Lower leg skin (tissue), 3 donors: Measurements from ENCODE around the gene SBNO2.

Source experiments
- POLR2A ChIP-seq, 2 donors: fragments of 450-650 bp; IDR thresholded peaks; one replicate each; pipeline ENCODE4 v1.6.1; 2016 to 2017; ENCODE audit warnings: antibody characterized with exemption in 2 of 2, mild to moderate bottlenecking in 1 of 2, moderate library complexity in 1 of 2
- TF ChIP-seq, protein P1 (sequence below), 3 donors: fragments of 450-650 bp; IDR thresholded peaks; one replicate each; pipeline ENCODE4 v1.5.1; 2016; ENCODE audit warnings: antibody characterized with exemption in 3 of 3, mild to moderate bottlenecking in 3 of 3, moderate library complexity in 2 of 3

DNA sequence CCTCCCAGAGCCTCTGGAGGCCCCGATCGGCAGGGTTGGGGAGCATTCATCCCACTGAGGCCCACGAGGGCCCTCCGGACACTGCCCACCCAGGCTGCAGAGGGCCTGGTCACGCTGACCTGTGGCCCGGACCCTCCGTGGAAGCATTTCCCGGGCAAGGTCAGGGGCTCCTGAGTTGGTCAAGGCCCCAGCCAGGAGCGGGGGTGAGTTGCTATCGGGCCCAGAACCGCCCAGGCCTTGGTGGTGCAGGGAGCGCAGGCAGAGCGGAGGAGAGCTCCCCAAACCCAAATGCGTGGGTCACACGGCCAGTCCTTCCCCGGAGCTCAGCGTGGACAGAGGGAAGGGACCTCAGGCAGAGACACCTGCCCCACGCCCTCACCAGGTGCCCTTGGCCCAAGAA is 44.5 kb downstream of the SBNO2 start:
- TF ChIP-seq, protein P1, sequence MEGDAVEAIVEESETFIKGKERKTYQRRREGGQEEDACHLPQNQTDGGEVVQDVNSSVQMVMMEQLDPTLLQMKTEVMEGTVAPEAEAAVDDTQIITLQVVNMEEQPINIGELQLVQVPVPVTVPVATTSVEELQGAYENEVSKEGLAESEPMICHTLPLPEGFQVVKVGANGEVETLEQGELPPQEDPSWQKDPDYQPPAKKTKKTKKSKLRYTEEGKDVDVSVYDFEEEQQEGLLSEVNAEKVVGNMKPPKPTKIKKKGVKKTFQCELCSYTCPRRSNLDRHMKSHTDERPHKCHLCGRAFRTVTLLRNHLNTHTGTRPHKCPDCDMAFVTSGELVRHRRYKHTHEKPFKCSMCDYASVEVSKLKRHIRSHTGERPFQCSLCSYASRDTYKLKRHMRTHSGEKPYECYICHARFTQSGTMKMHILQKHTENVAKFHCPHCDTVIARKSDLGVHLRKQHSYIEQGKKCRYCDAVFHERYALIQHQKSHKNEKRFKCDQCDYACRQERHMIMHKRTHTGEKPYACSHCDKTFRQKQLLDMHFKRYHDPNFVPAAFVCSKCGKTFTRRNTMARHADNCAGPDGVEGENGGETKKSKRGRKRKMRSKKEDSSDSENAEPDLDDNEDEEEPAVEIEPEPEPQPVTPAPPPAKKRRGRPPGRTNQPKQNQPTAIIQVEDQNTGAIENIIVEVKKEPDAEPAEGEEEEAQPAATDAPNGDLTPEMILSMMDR (IDR thresholded peaks at IDR 0.05), result no peak
- TF ChIP-seq POLR2A (IDR thresholded peaks at IDR 0.05), result no peak
